ENCODE results near the gene MAPK11. TPM values are rescaled to one million over a fixed set of nuclear protein-coding genes. Genes with fewer than 3 reads are reported as not detected.

The MAPK11 gene
- total and polyA plus RNA-seq, 10 of the 15 experiments (the other 5 are each of a cell fraction or from before 2014, with no cell fraction given): 0.05 to 12.8 (median 3.7) TPM

GRCh38 chr22:50276143-50276542, 6.0 kb upstream of the MAPK11 start (continued):
- no peak for TF ChIP-seq FOXK2 (IDR thresholded peaks at IDR 0.05)
- TF ChIP-seq RUNX3 (IDR thresholded peaks at IDR 0.05; ENCODE audit: low read length): peak; percentile 59
- no peak for TF ChIP-seq BCL11A (IDR thresholded peaks at IDR 0.05; ENCODE audit: low read depth, low read length)
- 0 out of 2 replicates have a peak, but pooled peaks have one; percentile 48 for TF ChIP-seq YY1 (IDR thresholded peaks at IDR 0.05; ENCODE audit: low read depth, low read length)
- TF ChIP-seq RAD21 (IDR thresholded peaks at IDR 0.05; ENCODE audit: insufficient read depth, low read depth, low read length): peak; percentile 36; the same call in 1 of the 2 replicates
- TF ChIP-seq CHD4 (IDR thresholded peaks at IDR 0.05): no peak
- TF ChIP-seq CTCF (IDR thresholded peaks at IDR 0.05 in 2 of 3, conservative IDR thresholded peaks at IDR 0.05 in 1 of 3; ENCODE audit: control insufficient read depth in 2 of 3, extremely low read depth in 1 of 3, insufficient read depth in 1 of 3, low read depth in 3 of 3, low read length in 3 of 3): peak; percentile 62 to 77 (median 73)
- no peak for TF ChIP-seq SIX5 (IDR thresholded peaks at IDR 0.05; ENCODE audit: low read depth, low read length, severe bottlenecking)
- TF ChIP-seq HCFC1 (IDR thresholded peaks at IDR 0.05; ENCODE audit: low read length): no peak
- peak; percentile 37; the same call in 1 of the 2 replicates for TF ChIP-seq SMC3 (IDR thresholded peaks at IDR 0.05; ENCODE audit: borderline replicate concordance, low read length)
- TF ChIP-seq BRCA1 (IDR thresholded peaks at IDR 0.05; ENCODE audit: low read depth, low read length): no peak
- no peak for TF ChIP-seq ESRRA (IDR thresholded peaks at IDR 0.05; ENCODE audit: low read length)
- TF ChIP-seq SMAD5 (IDR thresholded peaks at IDR 0.05; ENCODE audit: low read depth): no peak
- TF ChIP-seq ZNF622 (IDR thresholded peaks at IDR 0.05): no peak
- TF ChIP-seq ZBED1 (IDR thresholded peaks at IDR 0.05; ENCODE audit: borderline replicate concordance): no peak
- TF ChIP-seq BCLAF1 (IDR thresholded peaks at IDR 0.05): no peak
- no peak for TF ChIP-seq MEF2B (IDR thresholded peaks at IDR 0.05; ENCODE audit: partially characterized antibody, poor library complexity, severe bottlenecking)
- TF ChIP-seq MEF2A (IDR thresholded peaks at IDR 0.05; ENCODE audit: insufficient read depth, low read depth, low read length): 0 out of 2 replicates have a peak, but pooled peaks have one; percentile 14
- no peak for TF ChIP-seq MTA2 (IDR thresholded peaks at IDR 0.05; ENCODE audit: low read depth)
- TF ChIP-seq POLR2AphosphoS5 (IDR thresholded peaks at IDR 0.05; ENCODE audit: low read length): no peak; the same call in 1 of the 2 replicates
- TF ChIP-seq SMAD1 (IDR thresholded peaks at IDR 0.05; ENCODE audit: low read depth, partially characterized antibody): no peak

Measured in GM12878 (cell line).